Forelimb muscle (tissue), 1 donor: Measurements from ENCODE around the gene WFS1. TPM values are rescaled to one million over a fixed set of nuclear protein-coding genes. Genes with fewer than 3 reads are reported as not detected.

Experiments used
- DNase-seq: peaks from one replicate; pipeline ENCODE4 v3.0.0-alpha.2; 2013; ENCODE audit warnings: low read depth
- polyA plus RNA-seq: library from polyadenylated mRNA; unstranded; fragments of 120-200 nt; gene quantifications from one replicate; pipeline ENCODE4 v1.2.1, GENCODE V29; 2013; ENCODE audit not compliant: insufficient read length

The WFS1 gene
- polyA plus RNA-seq, 1 donor = 18.5 TPM

GRCh38 chr4:6324461-6324998 is 54.9 kb downstream of the WFS1 start:
- no peak for DNase-seq

- DNase-seq = no peak
Measured at GRCh38 chr4:6324999-6325787, 55.5 kb downstream of the WFS1 start.

- no peak for DNase-seq
Measured at GRCh38 chr4:6325788-6326290, 56.2 kb downstream of the WFS1 start.

- no peak for DNase-seq
Measured at GRCh38 chr4:6326312-6327060, 56.8 kb downstream of the WFS1 start.

- no peak for DNase-seq
Measured at GRCh38 chr4:6327220-6327917, 57.7 kb downstream of the WFS1 start.

- DNase-seq = no peak
Measured at GRCh38 chr4:6328526-6328925, 58.9 kb downstream of the WFS1 start.

GRCh38 chr4:6329478-6330383 is 60.1 kb downstream of the WFS1 start:
- no peak for DNase-seq

GRCh38 chr4:6330384-6330767 is 60.7 kb downstream of the WFS1 start:
- DNase-seq = no peak

GRCh38 chr4:6331018-6331417 is 61.4 kb downstream of the WFS1 start:
- DNase-seq = no peak

GRCh38 chr4:6331468-6331867 is 61.8 kb downstream of the WFS1 start:
- no peak for DNase-seq

GRCh38 chr4:6332042-6332668 is 62.5 kb downstream of the WFS1 start:
- DNase-seq = no peak

- DNase-seq = no peak
Measured at GRCh38 chr4:6332669-6333050, 63.0 kb downstream of the WFS1 start.

- DNase-seq = no peak
Measured at GRCh38 chr4:6333301-6334202, 63.9 kb downstream of the WFS1 start.

- DNase-seq = no peak
Measured at GRCh38 chr4:6334203-6334887, 64.7 kb downstream of the WFS1 start.

GRCh38 chr4:6335040-6335590 is 65.5 kb downstream of the WFS1 start:
- DNase-seq = no peak

- no peak for DNase-seq
Measured at GRCh38 chr4:6336166-6336565, 66.5 kb downstream of the WFS1 start.

- no peak for DNase-seq
Measured at GRCh38 chr4:6337331-6337935, 67.8 kb downstream of the WFS1 start.
